HG02938 (cell line): ENCODE data around the gene CACNA2D2.

ENCODE experiments used
- ATAC-seq: cut with Tn5 transposase; IDR thresholded peaks from one replicate; pipeline ENCODE4 v1.9.1; 2021; ENCODE audit warnings: mild to moderate bottlenecking, moderate library complexity; ENCODE audit not compliant: unreplicated experiment

CACNA2D2 gene

DNA sequence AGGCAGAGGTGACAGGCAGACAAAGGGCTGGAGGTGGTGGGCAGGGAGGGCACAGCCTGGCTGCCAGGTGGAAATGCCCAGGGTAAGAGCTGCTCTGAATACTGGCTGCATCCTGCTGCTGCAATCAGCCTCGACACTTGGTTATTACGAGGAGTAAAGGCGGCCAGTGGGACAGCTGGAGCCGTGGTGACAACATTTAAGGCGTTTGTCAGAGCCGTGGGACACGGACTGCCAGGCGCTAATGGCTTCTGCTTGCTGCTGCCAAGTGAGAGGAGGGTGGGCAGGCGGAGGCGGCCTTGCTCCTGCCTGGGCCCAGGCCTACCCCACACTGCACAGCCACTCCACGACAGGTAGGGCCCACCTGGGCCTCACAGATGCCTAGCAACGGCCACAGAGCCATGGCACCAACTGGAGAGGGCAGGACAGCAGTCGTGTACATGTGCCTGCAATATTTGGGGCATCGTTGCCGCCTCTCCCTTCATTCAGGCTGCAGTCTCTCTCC is 94.9 kb downstream of the CACNA2D2 start:
- no peak for ATAC-seq

DNA sequence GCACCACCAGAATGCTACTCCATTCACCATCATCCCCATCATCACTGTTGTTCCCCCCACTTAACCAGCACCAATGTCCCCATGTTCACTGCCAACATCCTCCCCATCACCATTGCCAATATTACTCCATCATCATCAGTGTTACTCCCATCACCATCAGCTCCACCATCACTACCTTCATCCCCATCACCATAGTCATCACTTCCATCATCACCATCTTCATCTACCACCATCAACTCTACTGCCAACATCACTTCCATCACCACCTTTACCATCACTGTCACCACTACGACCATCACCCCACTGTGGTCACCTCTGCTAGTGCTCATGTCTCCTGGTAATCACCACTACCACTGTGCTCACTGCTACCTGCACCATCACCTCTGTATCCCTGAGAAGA is 96.9 kb downstream of the CACNA2D2 start:
- no peak for ATAC-seq

DNA sequence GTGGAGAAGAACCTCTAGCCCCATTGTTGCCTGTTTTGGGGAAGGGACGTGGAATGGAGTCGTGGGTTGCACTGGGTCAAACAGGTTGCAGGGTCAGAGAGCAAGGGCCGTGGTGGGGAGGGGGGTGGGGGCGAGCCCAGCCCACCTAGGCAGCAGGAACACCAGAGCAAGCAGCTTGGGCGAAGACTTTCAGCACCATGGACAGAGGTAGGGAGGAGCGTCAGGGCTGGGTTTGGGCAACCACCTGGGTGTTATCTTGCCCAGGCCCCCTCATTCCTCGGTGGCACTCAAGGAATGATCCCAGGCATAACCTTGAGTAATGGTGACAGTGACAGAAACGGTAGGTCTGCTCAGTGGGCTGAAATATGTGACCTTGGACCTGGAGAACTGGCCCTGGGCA is 98.2 kb downstream of the CACNA2D2 start:
- ATAC-seq = no peak

DNA sequence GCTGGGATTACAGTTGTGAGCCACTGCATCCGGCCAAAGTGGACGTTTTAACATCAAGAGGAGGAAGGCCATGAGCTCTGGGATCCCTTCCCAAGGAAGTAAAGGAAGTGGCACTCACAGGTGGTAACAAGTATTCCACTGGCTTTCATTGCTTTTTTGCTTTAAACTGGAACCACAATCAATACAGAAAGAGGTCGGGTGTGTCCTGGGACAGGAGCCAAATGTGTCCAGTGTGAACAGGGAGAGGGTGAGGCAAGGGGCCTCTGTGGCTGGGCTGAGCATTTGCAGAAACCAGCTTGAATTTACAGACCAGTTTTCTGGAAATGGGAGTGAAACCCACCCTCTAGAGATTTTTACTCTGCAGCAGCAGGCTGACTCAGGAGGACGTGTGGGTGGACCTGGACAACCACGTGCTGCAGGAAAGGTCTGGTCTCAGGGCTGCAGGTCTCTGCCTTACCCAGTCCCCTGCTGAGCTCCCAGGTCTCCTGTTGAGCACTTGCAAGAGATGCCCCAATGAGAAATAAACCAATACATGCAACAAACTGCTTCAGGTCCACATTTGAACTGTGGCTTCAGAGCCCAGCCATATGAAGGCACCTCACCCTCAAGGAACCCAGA is 101.3 kb downstream of the CACNA2D2 start:
- ATAC-seq = no peak

GRCh38 chr3:50396502-50396901 is 106.9 kb downstream of the CACNA2D2 start:
- no peak for ATAC-seq

DNA sequence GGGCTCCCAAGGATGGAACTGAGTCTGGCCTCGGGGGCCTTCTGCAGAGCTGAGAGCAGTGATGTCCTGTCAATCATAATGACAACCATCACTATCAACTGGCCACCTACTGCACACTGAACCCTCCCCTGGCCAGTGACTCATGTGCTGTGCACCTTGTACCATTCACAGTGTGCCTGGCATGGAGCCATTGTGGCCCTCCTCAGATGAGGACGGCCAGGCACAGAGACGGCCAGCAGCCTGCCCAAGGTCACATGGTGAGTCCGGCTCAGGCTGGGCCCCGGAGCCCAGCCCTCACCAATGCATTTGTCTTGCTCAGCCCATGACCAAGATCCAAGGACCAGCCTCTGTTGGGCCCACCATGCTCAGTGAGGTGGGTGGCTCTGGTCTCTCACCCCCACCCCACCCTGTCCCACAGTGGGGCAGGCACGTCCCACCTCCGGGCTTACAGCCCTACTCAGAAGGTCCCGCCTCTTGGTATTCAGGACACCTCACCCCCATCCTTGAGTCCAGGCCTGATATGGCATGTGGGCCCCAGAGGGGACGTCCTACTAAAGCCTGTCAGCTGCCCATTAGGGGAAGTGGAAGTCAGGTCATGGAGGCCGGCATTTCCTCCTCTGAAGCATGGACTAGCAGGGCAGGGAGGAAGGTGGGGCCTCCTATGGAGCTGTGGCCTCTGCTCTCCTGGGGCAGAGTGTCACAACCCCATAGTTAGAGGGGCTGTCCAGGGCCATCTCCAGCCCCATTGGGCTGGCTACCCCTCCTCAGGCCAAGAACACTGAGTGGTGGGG is 108.2 kb downstream of the CACNA2D2 start:
- ATAC-seq = no peak

- no peak for ATAC-seq
These were observed 110.4 kb downstream of the CACNA2D2 start for GRCh38 chr3:50393061-50393460.

- no peak for ATAC-seq
These were observed 111.2 kb downstream of the CACNA2D2 start for GRCh38 chr3:50392101-50392715.

DNA sequence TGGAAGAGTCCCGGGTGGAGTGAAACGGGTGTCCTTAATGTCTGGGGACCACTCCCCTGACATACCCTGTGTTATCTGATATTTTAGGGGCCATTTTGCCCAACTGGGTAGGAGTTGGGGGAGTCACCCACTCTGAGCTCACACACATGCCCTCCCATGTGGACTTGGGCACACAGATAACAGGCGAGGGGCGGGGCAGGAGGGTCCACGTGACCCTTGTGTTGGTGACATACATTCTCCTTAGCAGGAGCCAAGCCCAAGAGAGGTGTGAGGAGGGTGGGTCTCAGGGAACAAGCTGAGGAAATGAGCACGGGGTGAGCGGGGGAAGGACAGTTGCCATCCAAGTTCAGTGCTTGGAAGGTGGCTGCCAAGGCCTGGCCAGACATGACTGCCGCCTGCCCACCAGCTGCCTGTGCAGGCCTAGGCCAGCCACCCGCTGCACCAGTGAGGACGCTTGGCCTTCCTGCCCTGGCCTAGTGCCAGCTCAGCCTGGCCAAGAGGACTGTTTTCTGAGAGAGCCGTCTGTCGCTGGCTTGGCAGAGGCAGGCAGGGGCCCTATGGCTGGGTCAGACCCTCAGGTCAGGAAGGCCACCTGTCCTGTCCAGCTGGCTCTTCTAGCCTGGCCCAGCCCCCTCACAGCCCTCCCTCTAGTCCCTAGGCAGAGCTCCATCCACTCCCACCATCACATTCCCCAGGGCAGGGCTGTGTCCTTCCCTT is 112.8 kb downstream of the CACNA2D2 start:
- no peak for ATAC-seq

DNA sequence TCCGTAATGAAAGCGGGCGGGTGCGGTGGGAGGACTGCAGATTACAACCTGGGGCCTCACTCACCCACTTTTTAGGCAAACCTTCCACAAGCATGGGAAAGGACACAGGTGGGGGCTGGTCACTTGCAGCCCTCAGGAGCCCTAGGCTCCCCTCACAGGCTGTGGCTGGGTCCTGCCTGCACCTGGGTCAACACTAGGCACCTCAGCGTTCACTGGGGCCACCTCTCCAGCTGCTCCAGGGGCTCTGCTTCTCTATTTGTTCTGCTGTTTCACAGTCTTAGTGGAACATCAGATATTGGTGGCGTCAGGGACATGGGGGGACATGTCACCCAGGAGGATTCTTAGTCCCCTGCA is 114.0 kb downstream of the CACNA2D2 start:
- no peak for ATAC-seq

GRCh38 chr3:50388720-50389413 is 114.6 kb downstream of the CACNA2D2 start:
- no peak for ATAC-seq

DNA sequence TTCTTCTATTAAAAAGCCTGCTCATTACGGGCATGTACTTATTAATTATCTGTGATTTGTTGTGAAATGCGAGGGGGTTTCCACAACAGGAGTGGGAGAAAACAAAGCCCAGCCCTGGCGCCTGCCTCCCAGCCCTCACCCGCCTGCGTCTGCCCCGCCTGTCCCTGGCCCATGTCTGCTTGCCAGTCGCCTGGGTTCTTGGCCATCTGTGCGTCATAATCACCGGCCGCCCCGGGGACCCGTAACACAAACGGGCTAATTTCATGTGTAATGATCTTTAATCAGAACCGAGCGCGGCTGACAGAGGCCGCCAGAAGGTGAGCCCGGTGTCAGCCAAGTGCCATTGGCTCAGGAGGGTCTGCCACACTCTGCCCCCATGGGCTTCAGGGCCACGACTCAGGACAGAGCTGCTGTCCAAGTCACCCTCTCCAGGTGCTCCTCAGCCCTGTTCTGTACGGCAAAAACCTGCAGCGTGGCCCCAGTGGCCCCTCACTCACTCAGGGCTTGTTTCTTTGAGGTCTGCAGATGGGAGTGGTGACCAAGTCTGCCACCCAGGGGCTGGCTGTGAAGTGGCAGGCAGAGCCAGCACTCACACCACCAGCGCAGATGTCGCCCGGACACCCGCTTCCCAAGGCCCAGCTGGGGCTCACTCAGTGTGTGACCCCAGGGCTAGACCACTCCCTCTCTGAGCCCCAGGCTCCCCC is 115.3 kb downstream of the CACNA2D2 start:
- no peak for ATAC-seq

- no peak for ATAC-seq
These were observed 117.7 kb downstream of the CACNA2D2 start for GRCh38 chr3:50385754-50386153.

DNA sequence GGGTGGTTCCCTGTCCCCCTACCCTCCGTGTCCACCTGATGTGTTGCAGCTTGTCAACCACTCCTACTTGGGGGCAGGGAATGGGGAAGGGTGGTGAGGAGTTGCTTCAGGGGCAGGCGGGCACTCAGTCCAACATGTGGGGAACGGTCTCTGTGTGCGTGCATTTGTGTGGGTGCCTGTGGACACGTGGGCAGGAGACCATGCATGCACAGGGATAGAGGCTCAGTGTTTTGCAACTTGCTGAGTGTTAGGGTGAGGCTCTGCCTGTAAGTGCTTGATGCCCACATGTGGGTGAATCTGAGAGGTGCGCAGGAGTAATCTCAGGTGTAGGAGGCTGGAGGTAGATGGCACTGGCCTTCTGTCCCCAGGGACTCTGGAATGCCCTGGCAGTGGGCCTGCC is 119.7 kb downstream of the CACNA2D2 start:
- no peak for ATAC-seq

DNA sequence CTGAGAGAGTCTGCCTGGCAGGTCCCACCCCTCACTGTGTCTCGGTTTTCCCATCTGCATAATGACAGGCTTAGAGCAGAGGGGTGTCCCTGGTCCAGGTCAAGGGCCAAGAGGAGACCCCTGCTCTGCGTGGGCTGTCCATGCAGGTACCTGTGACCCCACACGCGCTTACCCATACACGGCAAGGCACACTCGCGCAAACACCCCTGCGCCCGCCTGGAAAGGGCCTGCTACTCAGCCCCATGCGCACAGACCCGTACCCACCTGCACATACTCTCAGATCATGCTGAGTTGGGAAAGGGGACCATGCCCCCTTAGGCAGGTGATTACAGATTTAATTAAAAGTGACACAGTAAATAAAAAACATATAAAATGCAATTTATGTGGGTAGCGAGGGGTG is 120.7 kb downstream of the CACNA2D2 start:
- no peak for ATAC-seq

GRCh38 chr3:50381383-50381782 is 122.1 kb downstream of the CACNA2D2 start:
- ATAC-seq = no peak

- no peak for ATAC-seq
These were observed 122.9 kb downstream of the CACNA2D2 start for GRCh38 chr3:50380405-50381085.

GRCh38 chr3:50378757-50379156 is 124.7 kb downstream of the CACNA2D2 start:
- ATAC-seq = no peak

DNA sequence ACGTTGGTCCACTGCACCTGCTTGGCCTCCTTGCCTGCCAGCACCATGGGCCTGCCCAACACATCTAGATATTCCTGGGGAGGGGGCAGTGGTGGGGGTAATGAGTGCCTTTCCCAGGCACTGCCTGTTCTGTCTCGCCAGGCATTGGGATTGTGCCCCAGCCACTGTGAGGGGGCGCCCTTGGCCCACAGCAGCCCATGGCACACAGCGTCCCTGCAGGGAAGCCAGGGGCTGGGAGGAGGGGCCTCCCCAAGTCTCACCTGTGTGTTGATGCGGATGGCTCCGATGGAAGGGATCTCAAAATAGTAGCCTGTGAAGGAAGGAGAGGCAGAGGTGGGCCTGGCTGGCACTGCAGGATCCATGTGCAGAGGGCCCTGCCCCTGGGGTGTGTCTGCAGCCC is 125.4 kb downstream of the CACNA2D2 start:
- ATAC-seq = no peak
